Measurements from ENCODE around the gene C12orf50. TPM values are rescaled to one million over a fixed set of nuclear protein-coding genes. Genes with fewer than 3 reads are reported as not detected.
"Not testable (repeated sequence)": the region's sequence is repeated elsewhere in the genome, so short reads cannot be mapped to it uniquely, and the experiment has no call there.

Gene C12orf50
- polyA plus RNA-seq, 3 donors from 2014 or later = not detected

DNA sequence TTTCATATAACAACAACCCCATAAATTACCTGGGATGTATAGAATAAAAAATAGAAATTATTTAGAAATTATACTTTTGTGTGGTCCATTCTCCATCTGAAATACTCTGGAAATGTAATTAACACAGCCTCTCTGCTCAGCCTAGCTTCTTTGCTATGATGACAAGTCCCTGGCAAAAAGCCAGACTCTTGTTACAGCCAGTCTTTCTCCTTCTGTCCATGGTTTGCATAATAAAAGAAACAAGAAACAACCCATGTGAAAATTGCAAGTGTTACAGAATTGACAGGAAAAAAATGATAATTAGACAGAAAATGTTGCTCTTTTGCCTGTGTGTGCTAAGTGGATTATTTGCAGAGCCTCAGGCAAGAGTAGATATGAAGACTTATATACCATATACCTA lies 61.3 kb downstream of the C12orf50 start:
- no peak for DNase-seq
- Mint-ChIP-seq H3K27ac (no peak overlapping the region), H3K4me3 (no peak overlapping the region), H3K4me1 (no peaks in the 10 kb centered on the region), H3K27me3 (ENCODE audit: low read depth in 3 of 3) (no peaks in the 10 kb centered on the region), H3K9me3 (peaks cover 1 to 5% (median 4%) of the 10 kb centered on the region in 6 donors), H3K36me3 (no peaks in the 10 kb centered on the region)

DNA sequence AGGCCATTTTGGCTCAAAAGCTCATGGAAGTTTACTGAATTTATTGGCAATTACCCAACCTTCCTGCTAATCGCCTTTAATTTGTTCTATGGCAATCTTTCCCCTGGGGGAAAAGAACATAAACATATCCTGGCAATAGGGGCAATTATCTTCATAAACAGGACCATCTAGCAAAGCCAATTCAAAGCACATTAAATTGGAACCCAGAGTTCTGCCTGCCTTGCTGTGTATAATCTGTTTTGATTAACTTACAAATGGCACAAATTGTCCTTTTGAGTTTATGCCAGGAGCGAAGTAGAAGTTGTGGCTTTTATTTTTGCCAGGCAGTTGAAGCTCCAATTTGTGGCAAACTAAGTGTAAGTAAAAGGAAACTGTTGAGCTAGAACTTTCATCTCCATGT lies 68.6 kb downstream of the C12orf50 start:
- H3K36me3 Mint-ChIP-seq = no peaks in the 10 kb centered on the region
- H3K9me3 Mint-ChIP-seq = peaks cover 0 to 4% (median 2%) of the 10 kb centered on the region in 6 donors
- peaks cover 0 to 2% (median 1%) of the 10 kb centered on the region in 3 donors for H3K27me3 Mint-ChIP-seq (ENCODE audit: low read depth in 3 of 3)
- no peak overlapping the region for H3K27ac Mint-ChIP-seq
- DNase-seq = no peak
- no peak overlapping the region for H3K4me3 Mint-ChIP-seq
- H3K4me1 Mint-ChIP-seq = no peaks in the 10 kb centered on the region

- H3K4me3 Mint-ChIP-seq; H3K36me3 Mint-ChIP-seq; H3K27me3 Mint-ChIP-seq (ENCODE audit: low read depth in 3 of 3); DNase-seq; H3K9me3 Mint-ChIP-seq; H3K4me1 Mint-ChIP-seq; H3K27ac Mint-ChIP-seq: not testable (repeated sequence)
These were observed 75.2 kb downstream of the C12orf50 start for GRCh38 chr12:87954028-87954427.

GRCh38 chr12:87953256-87953860 lies 75.8 kb downstream of the C12orf50 start:
- H3K27me3 Mint-ChIP-seq (ENCODE audit: low read depth in 3 of 3) = peaks cover 1 to 2% (median 1%) of the 10 kb centered on the region in 3 donors

DNA sequence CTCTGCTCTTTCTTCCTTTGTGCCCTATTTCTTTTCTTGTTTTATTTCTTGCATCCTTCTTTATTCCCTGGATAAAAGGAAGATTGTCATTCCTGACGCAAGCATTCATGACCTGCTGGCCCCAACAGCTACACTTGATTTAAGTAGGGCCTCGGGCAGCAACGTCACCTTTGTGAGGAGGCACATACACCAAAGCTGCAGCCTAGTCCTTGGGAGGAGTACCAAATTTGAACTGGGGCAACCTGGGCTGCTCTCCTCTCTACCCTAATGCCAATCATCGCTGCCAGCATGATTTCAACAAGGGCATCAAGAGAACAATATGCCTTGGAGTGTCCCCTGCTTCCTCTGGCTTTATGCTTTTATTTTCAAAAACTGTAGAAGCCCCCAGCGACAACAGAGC lies 76.4 kb downstream of the C12orf50 start:
- no peaks in the 10 kb centered on the region for H3K36me3 Mint-ChIP-seq
- DNase-seq = no peak
- no peak overlapping the region for H3K27ac Mint-ChIP-seq
- no peaks in the 10 kb centered on the region for H3K4me1 Mint-ChIP-seq
- H3K9me3 Mint-ChIP-seq = peaks cover 0 to 4% (median 0%) of the 10 kb centered on the region in 6 donors
- H3K4me3 Mint-ChIP-seq = no peak overlapping the region
- peaks cover 1 to 2% (median 1%) of the 10 kb centered on the region in 3 donors for H3K27me3 Mint-ChIP-seq (ENCODE audit: low read depth in 3 of 3)

More at GRCh38 chr12:87953256-87953860, 75.8 kb downstream of the C12orf50 start:
- peaks cover 0 to 4% (median 0%) of the 10 kb centered on the region in 6 donors for H3K9me3 Mint-ChIP-seq
- H3K4me3 Mint-ChIP-seq = no peak overlapping the region
- H3K27ac Mint-ChIP-seq = no peak overlapping the region
- H3K4me1 Mint-ChIP-seq = no peaks in the 10 kb centered on the region
- DNase-seq = no peak
- no peaks in the 10 kb centered on the region for H3K36me3 Mint-ChIP-seq

DNA sequence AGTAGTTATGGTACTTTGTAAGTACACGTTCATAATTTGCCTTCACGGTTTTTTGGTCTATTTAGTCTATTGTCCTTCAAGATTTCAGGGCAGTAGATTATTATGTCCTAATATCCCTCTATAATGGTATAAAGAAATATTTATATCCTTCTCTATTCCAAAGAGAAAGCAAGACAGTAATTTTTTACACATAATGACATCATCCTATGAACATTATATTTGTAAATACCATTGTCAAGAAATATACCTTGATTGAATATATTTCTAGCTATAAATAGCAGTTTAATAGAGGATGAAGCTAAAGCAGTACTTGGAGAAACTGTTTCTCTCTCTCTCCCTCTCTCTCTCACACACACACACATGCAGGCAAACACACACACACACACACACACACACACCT lies 77.0 kb downstream of the C12orf50 start:
- Mint-ChIP-seq H3K4me1 (no peaks in the 10 kb centered on the region), H3K27ac (no peak overlapping the region), H3K36me3 (no peaks in the 10 kb centered on the region), H3K4me3 (no peak overlapping the region), H3K9me3 (peaks cover 0 to 4% (median 0%) of the 10 kb centered on the region in 6 donors), H3K27me3 (ENCODE audit: low read depth in 3 of 3) (peaks cover 1 to 2% (median 1%) of the 10 kb centered on the region in 3 donors)
- DNase-seq = no peak

DNA sequence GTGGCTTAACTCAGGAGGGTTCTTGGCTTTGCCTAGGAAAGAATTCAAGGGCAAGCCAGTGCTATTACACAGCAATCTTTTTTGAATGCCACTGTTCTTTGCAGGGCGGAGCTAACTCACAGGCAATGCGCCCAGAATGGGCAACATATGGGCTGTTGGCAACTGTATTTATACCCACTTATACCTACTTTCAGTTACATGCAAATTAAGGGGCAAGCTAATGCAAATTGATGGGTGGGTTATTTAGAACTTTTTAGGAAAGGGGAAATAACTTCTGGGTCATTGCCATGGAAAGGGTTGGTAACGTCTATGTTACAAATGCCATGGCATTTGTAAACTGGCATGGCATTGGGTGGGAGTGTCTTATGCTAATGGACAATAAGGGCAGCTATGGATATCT lies 85.4 kb downstream of the C12orf50 start:
- no peak overlapping the region for H3K27ac Mint-ChIP-seq
- H3K9me3 Mint-ChIP-seq = peaks cover 0 to 20% (median 8%) of the 10 kb centered on the region in 6 donors
- DNase-seq = no peak
- no peaks in the 10 kb centered on the region for H3K36me3 Mint-ChIP-seq
- no peak overlapping the region for H3K4me3 Mint-ChIP-seq
- H3K4me1 Mint-ChIP-seq = no peaks in the 10 kb centered on the region
- H3K27me3 Mint-ChIP-seq (ENCODE audit: low read depth in 3 of 3) = no peaks in the 10 kb centered on the region

DNA sequence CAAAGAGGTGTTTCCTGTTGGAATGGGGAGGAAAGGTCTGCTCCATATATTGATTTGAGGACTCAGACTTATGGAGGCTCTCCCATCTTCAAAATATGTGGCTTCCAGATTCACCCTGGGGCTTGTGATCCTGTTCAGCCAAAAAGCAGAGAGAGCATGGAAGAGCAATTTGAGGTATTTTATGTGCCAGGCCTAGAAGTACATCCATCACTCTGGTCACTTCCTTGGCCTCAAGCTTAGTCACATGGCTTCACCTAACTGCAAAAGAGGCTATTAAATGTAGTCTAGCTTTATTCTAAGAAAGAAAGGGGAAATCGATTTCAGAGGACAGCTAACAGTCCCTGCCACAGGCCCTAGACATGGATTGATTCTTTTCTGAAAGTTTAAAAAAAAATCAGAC lies 86.2 kb downstream of the C12orf50 start:
- Mint-ChIP-seq H3K4me3 (no peak overlapping the region), H3K36me3 (no peaks in the 10 kb centered on the region), H3K4me1 (no peaks in the 10 kb centered on the region), H3K27me3 (ENCODE audit: low read depth in 3 of 3) (no peaks in the 10 kb centered on the region), H3K27ac (no peak overlapping the region), H3K9me3 (peaks cover 0 to 20% (median 8%) of the 10 kb centered on the region in 6 donors)
- no peak for DNase-seq

GRCh38 chr12:87939182-87939581 lies 90.0 kb downstream of the C12orf50 start:
- Mint-ChIP-seq H3K36me3 (no peaks in the 10 kb centered on the region), H3K27me3 (ENCODE audit: low read depth in 3 of 3) (no peaks in the 10 kb centered on the region), H3K9me3 (peaks cover under 1 to 28% (median 6%) of the 10 kb centered on the region in 6 donors), H3K4me3 (no peak overlapping the region), H3K4me1 (no peaks in the 10 kb centered on the region), H3K27ac (no peak overlapping the region)
- DNase-seq = no peak

DNA sequence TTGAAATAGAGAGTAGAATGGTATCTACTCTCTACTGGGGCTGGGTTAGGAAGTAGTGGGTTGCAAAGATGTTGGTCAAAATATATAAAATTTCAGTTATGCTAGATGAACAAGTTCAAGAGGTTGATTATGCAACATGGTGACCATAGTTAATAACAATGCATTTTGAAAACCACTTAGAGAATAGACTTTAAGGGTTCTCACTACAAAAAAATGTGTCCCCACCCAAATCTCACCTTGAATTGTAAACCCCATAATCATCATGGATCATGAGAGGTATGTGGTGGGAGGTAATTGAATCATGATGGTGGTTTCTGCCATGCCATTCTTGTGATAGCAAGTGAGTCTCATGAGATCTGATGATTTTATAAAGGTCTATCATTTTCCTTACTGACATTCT lies 94.0 kb downstream of the C12orf50 start:
- Mint-ChIP-seq H3K4me3 (no peak overlapping the region), H3K4me1 (no peaks in the 10 kb centered on the region), H3K9me3 (peaks cover 0 to 16% (median 5%) of the 10 kb centered on the region in 6 donors), H3K27ac (no peak overlapping the region), H3K36me3 (no peaks in the 10 kb centered on the region), H3K27me3 (ENCODE audit: low read depth in 3 of 3) (peaks cover 0 to 2% (median 0%) of the 10 kb centered on the region in 3 donors)
- no peak for DNase-seq

DNA sequence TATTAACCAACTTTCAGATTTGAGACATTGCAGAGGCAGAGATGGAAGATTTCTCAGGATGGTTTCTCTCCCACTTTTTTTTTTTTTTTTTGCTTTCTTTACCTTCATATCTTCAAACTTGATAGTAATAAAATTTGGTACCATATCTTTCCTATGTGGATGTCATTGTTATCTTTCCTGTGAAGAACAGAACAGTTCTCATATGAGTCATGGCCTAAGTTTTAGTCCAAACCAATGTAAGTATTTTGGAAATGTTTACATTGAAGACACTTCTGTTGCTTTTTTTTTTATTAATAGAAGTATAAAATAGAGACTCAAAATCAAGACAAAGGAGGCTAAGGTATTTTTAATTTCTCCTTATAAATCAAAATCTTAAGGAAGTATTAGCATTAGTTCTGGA lies 95.2 kb downstream of the C12orf50 start:
- H3K4me3 Mint-ChIP-seq = no peak overlapping the region
- no peak for DNase-seq
- no peaks in the 10 kb centered on the region for H3K4me1 Mint-ChIP-seq
- peaks cover 0 to 2% (median 2%) of the 10 kb centered on the region in 3 donors for H3K27me3 Mint-ChIP-seq (ENCODE audit: low read depth in 3 of 3)
- no peaks in the 10 kb centered on the region for H3K36me3 Mint-ChIP-seq
- H3K9me3 Mint-ChIP-seq = peaks cover 0 to 16% (median 6%) of the 10 kb centered on the region in 6 donors
- no peak overlapping the region for H3K27ac Mint-ChIP-seq

- Mint-ChIP-seq H3K27ac (no peak overlapping the region), H3K4me3 (no peak overlapping the region), H3K9me3 (peaks cover 0 to 16% (median 7%) of the 10 kb centered on the region in 6 donors), H3K27me3 (ENCODE audit: low read depth in 3 of 3) (peaks cover 0 to 3% (median 2%) of the 10 kb centered on the region in 3 donors), H3K36me3 (no peaks in the 10 kb centered on the region), H3K4me1 (no peaks in the 10 kb centered on the region)
- DNase-seq = no peak
These were observed 97.4 kb downstream of the C12orf50 start for GRCh38 chr12:87931812-87932211.

GRCh38 chr12:87930627-87931026 lies 98.6 kb downstream of the C12orf50 start:
- peaks cover 0 to 3% (median 2%) of the 10 kb centered on the region in 3 donors for H3K27me3 Mint-ChIP-seq (ENCODE audit: low read depth in 3 of 3)
- H3K36me3 Mint-ChIP-seq = no peaks in the 10 kb centered on the region

More at GRCh38 chr12:87930627-87931026, 98.6 kb downstream of the C12orf50 start:
- Mint-ChIP-seq H3K4me3 (no peak overlapping the region), H3K27ac (no peak overlapping the region), H3K9me3 (peaks cover 0 to 8% (median 7%) of the 10 kb centered on the region in 6 donors), H3K4me1 (no peaks in the 10 kb centered on the region)
- DNase-seq = no peak
